ENCODE data around the gene TGFBI. TPM values are rescaled to one million over a fixed set of nuclear protein-coding genes. Genes with fewer than 3 reads are reported as not detected.

TGFBI gene
- total RNA-seq, 1 donor from 2014 or later = 9.5 TPM

DNA sequence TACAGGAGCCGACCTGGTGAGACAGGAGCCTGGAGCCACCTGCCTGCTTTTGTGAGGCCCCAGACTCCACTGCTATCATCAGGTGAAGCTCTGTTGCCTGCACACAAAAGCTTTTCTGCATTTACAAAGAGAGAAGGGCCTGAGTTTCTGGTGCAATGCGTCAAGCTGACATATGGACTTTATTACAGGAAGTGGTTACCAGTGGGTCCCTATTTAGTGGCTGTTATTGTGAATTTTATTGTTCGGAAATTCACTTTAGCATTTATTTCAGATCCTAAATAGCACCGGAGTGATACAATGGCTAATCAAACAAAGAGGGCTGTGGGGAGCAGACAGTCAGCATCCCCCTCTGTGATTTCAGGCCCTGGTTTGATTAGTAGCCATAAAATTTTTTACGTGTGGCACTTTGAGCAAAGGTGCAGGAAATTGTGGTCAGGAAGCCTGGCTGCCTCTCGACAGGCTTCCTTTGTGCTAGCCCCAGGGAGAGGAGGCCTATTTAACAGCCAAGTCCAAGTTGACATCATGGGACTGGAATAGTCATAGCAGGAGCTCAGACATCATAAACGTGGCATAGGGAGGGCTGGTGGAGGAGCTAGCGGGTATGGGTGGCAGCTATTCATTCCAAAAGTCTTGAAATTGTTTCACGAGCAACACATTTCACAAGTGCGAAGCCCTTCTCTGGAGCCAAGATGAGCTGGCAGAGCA lies 8.4 kb downstream of the TGFBI start:
- Mint-ChIP-seq H3K9me3 (peaks cover 2% of the 10 kb centered on the region), H3K27ac (no peak overlapping the region), H3K4me1 (peaks cover 12% of the 10 kb centered on the region), H3K4me3 (no peak overlapping the region), H3K27me3 (ENCODE audit: insufficient read depth, low read depth) (peaks cover 6% of the 10 kb centered on the region), H3K36me3 (no peaks in the 10 kb centered on the region)
- no peak for DNase-seq (ENCODE audit: low spot score)
- H3K27me3 ChIP-seq = no peaks in the 10 kb centered on the region
- no peaks in the 10 kb centered on the region for H3K79me2 ChIP-seq (ENCODE audit: low read depth)
- no peaks in the 10 kb centered on the region for H3K36me3 ChIP-seq
- no peak overlapping the region for H2AFZ ChIP-seq (replicated peaks)
- H3K27ac ChIP-seq = no peak overlapping the region
- peaks cover 2% of the 10 kb centered on the region for H3F3A ChIP-seq (ENCODE audit: low read depth)
- no peak overlapping the region for H3K4me2 ChIP-seq
- TF ChIP-seq EZH2 (IDR thresholded peaks at IDR 0.05) = no peak
- TF ChIP-seq, protein P1, sequence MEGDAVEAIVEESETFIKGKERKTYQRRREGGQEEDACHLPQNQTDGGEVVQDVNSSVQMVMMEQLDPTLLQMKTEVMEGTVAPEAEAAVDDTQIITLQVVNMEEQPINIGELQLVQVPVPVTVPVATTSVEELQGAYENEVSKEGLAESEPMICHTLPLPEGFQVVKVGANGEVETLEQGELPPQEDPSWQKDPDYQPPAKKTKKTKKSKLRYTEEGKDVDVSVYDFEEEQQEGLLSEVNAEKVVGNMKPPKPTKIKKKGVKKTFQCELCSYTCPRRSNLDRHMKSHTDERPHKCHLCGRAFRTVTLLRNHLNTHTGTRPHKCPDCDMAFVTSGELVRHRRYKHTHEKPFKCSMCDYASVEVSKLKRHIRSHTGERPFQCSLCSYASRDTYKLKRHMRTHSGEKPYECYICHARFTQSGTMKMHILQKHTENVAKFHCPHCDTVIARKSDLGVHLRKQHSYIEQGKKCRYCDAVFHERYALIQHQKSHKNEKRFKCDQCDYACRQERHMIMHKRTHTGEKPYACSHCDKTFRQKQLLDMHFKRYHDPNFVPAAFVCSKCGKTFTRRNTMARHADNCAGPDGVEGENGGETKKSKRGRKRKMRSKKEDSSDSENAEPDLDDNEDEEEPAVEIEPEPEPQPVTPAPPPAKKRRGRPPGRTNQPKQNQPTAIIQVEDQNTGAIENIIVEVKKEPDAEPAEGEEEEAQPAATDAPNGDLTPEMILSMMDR (IDR thresholded peaks at IDR 0.05) = no peak
- H4K20me1 ChIP-seq (ENCODE audit: low read depth) = no peaks in the 10 kb centered on the region
- H3K4me3 ChIP-seq = no peak overlapping the region
- peaks cover 7% of the 10 kb centered on the region for H3K4me1 ChIP-seq
- H3K9me3 ChIP-seq (ENCODE audit: low read depth) = no peaks in the 10 kb centered on the region
- H3K9ac ChIP-seq = no peak overlapping the region

DNA sequence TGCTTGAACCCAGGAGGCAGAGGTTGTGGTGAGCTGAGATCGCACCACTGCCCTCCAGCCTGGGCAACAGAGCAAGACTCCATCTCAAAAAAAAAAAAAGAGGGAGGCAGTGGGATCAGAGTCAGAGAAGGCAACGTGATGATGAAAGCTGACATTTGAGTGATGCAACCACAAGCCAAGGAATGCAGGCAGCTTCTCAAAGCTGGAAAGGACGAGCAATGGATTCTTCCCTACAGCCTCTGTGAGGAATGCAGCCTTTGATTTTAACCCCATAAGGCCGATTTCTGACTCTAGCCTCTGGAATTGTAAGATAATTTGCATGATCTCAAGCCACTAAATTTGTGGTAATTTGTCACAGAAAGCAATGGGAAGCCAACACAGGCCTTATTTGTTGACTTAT lies 9.8 kb downstream of the TGFBI start:
- Histone ChIP-seq H3K9me3 (ENCODE audit: low read depth) (no peaks in the 10 kb centered on the region), H3K79me2 (ENCODE audit: low read depth) (no peaks in the 10 kb centered on the region), H2AFZ (replicated peaks) (no peak overlapping the region), H3K4me3 (no peak overlapping the region), H3K4me2 (no peak overlapping the region), H3K36me3 (no peaks in the 10 kb centered on the region), H4K20me1 (ENCODE audit: low read depth) (no peaks in the 10 kb centered on the region), H3K4me1 (peaks cover 14% of the 10 kb centered on the region), H3K27ac (no peak overlapping the region), H3K27me3 (no peaks in the 10 kb centered on the region), H3F3A (ENCODE audit: low read depth) (peaks cover 12% of the 10 kb centered on the region), H3K9ac (no peak overlapping the region)
- Mint-ChIP-seq H3K4me3 (no peak overlapping the region), H3K4me1 (peaks cover 21% of the 10 kb centered on the region), H3K9me3 (peaks cover 2% of the 10 kb centered on the region), H3K27ac (no peak overlapping the region), H3K36me3 (no peaks in the 10 kb centered on the region), H3K27me3 (ENCODE audit: insufficient read depth, low read depth) (no peaks in the 10 kb centered on the region)
- TF ChIP-seq EZH2 (IDR thresholded peaks at IDR 0.05) = no peak
- no peak for TF ChIP-seq EZH2phosphoT487 (IDR thresholded peaks at IDR 0.05)
- TF ChIP-seq, protein P1 (IDR thresholded peaks at IDR 0.05) = no peak
- DNase-seq (ENCODE audit: low spot score) = no peak

DNA sequence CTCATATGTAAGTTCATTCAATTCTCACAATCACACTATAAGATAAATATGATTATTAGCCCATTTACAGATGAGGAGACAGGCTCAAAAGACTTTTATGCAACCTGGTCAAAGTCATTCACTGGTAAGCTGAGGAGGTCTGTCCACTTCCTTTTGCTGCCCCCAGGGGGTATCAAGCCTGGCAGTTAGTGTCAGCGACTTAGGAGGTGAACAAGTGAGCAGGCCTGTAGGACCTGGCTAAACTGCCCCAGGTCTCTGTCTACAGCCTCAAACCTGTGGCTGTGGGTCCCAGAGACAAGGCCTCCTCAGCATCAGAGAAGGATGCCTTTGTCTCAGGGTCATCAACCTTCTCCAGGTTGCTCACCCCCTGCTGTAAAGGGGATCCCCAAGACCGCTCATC lies 10.4 kb downstream of the TGFBI start:
- H3K9me3 Mint-ChIP-seq = peaks cover 2% of the 10 kb centered on the region
- no peak for TF ChIP-seq EZH2phosphoT487 (IDR thresholded peaks at IDR 0.05)
- TF ChIP-seq, protein P1 (IDR thresholded peaks at IDR 0.05) = no peak
- no peak for TF ChIP-seq EZH2 (IDR thresholded peaks at IDR 0.05)
- H3K27ac Mint-ChIP-seq = no peak overlapping the region
- Histone ChIP-seq H3K4me2 (no peak overlapping the region), H3K27ac (no peak overlapping the region), H3K4me1 (peaks cover 14% of the 10 kb centered on the region), H3K79me2 (ENCODE audit: low read depth) (no peaks in the 10 kb centered on the region), H3K9me3 (ENCODE audit: low read depth) (no peaks in the 10 kb centered on the region), H3K36me3 (no peaks in the 10 kb centered on the region), H3K27me3 (no peaks in the 10 kb centered on the region), H3K4me3 (no peak overlapping the region), H2AFZ (replicated peaks) (no peak overlapping the region), H3K9ac (no peak overlapping the region), H3F3A (ENCODE audit: low read depth) (peaks cover 12% of the 10 kb centered on the region), H4K20me1 (ENCODE audit: low read depth) (no peaks in the 10 kb centered on the region)
- H3K4me3 Mint-ChIP-seq = no peak overlapping the region
- H3K36me3 Mint-ChIP-seq = no peaks in the 10 kb centered on the region
- no peak for DNase-seq (ENCODE audit: low spot score)
- H3K4me1 Mint-ChIP-seq = peaks cover 21% of the 10 kb centered on the region
- no peaks in the 10 kb centered on the region for H3K27me3 Mint-ChIP-seq (ENCODE audit: insufficient read depth, low read depth)
